ENCODE data around the gene PPARA. TPM values are rescaled to one million over a fixed set of nuclear protein-coding genes. Genes with fewer than 3 reads are reported as not detected.

PPARA gene
- total RNA-seq, 6 donors from 2014 or later = 10.2 to 27.0 (median 20.9) TPM

DNA sequence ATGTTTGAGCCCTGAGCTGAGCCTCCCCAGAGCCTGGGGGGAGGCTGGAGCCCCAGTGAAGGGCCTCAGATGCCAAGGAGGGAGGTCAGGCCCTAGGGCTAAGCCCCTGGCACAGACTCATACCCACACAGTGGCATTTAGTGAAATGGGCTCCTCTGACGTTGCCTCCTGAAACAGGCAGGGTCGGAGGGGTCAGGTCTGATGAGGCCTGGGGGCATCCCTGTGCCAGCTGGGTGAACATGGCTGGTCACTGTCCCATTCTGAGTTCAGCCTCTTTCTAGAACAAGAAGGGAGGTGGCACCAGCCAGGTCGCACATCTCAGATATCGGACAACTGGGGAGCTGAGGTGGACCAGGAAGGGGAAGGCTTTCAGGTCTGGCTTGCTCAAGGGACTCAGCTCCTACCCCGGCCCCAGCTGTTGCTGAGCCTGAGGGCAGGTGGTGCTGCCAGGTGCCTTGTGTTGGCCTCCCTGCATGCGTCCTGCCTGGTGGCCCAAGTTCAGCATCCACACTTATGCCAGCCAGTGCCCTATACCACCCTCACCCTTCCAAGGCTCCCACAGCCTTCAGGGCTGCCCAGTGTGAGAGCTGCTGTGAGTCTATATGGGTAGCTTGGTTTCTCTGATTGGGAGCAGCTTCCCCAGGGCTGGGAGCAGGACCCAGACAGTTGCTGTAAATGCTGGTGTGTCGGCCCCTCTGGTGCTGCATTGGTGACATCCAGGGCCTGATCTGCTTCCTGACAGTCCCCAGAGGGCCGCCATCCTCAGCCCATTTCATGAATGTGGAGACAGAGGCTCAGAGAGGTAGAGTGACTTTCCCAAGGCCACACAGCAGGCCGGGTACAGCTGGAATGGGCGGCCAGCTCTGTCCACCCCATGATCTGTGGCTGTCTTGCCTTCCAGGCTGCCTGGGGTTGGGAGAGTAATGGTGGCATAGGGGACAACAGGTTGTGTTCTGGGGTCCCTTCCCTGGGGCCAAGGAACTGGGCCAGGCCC is 32.8 kb upstream of the PPARA start:
- WGBS, 2 donors = 92 to 94% methylated on average over 6 to 10 of the region's 10 CpGs
- ATAC-seq (ENCODE audit: low FRiP score in 2 of 2) = no peak
- Histone ChIP-seq H3K27ac (peak overlapping the region in 2 of 4 donors; percentile 73 to 75), H3K4me3 (no peak overlapping the region), H3K36me3 (peaks cover 0 to 20% (median 9%) of the 10 kb centered on the region in 4 donors), H3K9me3 (no peaks in the 10 kb centered on the region), H3K27me3 (no peaks in the 10 kb centered on the region), H3K4me1 (peaks cover 17 to 30% (median 21%) of the 10 kb centered on the region in 4 donors)
- peak in 1 of 2 donors; percentile 54 for DNase-seq
- TF ChIP-seq POLR2A (IDR thresholded peaks at IDR 0.05) = no peak
- TF ChIP-seq, protein P1, sequence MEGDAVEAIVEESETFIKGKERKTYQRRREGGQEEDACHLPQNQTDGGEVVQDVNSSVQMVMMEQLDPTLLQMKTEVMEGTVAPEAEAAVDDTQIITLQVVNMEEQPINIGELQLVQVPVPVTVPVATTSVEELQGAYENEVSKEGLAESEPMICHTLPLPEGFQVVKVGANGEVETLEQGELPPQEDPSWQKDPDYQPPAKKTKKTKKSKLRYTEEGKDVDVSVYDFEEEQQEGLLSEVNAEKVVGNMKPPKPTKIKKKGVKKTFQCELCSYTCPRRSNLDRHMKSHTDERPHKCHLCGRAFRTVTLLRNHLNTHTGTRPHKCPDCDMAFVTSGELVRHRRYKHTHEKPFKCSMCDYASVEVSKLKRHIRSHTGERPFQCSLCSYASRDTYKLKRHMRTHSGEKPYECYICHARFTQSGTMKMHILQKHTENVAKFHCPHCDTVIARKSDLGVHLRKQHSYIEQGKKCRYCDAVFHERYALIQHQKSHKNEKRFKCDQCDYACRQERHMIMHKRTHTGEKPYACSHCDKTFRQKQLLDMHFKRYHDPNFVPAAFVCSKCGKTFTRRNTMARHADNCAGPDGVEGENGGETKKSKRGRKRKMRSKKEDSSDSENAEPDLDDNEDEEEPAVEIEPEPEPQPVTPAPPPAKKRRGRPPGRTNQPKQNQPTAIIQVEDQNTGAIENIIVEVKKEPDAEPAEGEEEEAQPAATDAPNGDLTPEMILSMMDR (IDR thresholded peaks at IDR 0.05) = no peak
- TF ChIP-seq POLR2AphosphoS5 (IDR thresholded peaks at IDR 0.05) = no peak
- no peak for TF ChIP-seq EP300 (IDR thresholded peaks at IDR 0.05)

DNA sequence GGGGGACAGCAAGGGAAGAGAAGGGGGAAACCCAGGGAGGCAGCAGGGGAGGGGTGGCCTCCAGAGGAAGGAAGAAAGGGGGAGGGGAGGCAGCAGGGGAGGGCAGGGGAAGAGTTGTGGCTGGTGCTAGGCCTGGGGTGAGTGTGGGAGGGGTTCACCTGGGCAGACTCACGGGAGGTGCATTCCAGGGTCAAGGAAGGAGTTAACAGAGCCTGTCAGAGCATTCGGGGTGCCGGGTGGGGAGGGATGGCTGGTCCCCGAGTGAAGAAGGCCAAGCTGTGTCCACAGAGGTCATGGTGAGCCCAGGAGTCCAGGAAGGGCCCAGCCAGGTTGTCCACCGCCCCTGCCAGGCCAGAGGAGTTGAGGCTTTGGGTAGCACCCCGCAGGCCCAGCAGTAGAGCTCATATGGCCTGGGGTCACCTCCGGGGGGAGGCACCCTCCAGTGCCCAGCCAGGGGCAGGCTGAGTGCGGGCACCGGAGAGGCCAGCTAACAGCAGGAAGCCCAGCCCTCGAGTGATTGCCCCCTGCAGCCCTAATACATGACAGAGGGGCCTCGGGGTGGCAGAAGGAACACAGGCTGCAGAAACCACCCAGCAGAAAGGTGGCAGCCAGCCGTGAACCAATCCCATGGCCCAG is 31.1 kb upstream of the PPARA start:
- Histone ChIP-seq H3K36me3 (peaks cover 0 to 3% (median 0%) of the 10 kb centered on the region in 4 donors), H3K4me3 (no peak overlapping the region), H3K4me1 (peaks cover 15 to 33% (median 23%) of the 10 kb centered on the region in 4 donors), H3K27me3 (no peaks in the 10 kb centered on the region), H3K9me3 (no peaks in the 10 kb centered on the region), H3K27ac (peak overlapping the region in 1 of 4 donors; percentile 52)
- WGBS, 2 donors = 51 to 53% methylated on average over 7 to 12 of the region's 12 CpGs
- ATAC-seq (ENCODE audit: low FRiP score in 2 of 2) (no peak), DNase-seq (peak in 1 of 2 donors; percentile 73)
- no peak for TF ChIP-seq POLR2AphosphoS5 (IDR thresholded peaks at IDR 0.05)
- TF ChIP-seq EP300 (IDR thresholded peaks at IDR 0.05) = no peak
- TF ChIP-seq POLR2A (IDR thresholded peaks at IDR 0.05) = no peak
- TF ChIP-seq, protein P1 (IDR thresholded peaks at IDR 0.05) = no peak

DNA sequence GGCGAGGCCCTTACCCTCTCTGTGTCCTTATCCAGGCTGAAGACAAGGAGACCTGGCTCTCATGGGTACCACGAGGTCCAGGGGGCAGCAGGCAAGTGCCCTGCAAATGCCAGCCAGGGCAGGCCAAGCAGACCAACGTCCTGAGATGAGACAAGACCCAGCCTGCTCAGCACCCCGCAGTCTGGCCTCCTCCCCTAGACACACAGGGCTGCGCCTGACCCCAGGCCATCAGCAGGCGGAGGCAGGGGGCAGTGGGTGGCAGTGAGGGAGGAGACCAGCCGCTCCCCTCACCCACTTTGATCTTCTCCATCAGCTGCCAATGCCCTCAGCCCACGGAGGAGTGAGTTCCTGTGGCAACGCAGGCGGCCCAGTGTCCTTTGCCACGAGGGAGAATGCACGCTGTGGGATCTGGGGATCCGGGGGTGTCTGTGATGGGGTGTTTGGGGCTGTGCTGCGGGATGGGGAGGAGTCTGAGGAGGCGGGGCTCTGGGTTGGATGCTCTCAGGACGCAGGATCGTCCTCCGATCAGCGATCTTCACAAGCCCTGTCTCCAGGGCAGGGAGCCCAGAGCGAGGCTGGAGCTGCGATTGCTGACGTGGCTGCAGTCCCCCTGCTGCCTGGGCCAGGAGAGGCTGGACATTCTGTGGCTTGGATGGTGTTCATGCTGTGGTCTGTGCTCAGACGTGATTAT is 30.5 kb upstream of the PPARA start:
- Histone ChIP-seq H3K9me3 (no peaks in the 10 kb centered on the region), H3K4me3 (no peak overlapping the region), H3K27me3 (no peaks in the 10 kb centered on the region), H3K4me1 (peaks cover 15 to 26% (median 23%) of the 10 kb centered on the region in 4 donors), H3K36me3 (no peaks in the 10 kb centered on the region), H3K27ac (peak overlapping the region in 1 of 4 donors; percentile 52)
- TF ChIP-seq POLR2A (IDR thresholded peaks at IDR 0.05) = no peak
- no peak for TF ChIP-seq POLR2AphosphoS5 (IDR thresholded peaks at IDR 0.05)
- TF ChIP-seq EP300 (IDR thresholded peaks at IDR 0.05) = no peak
- TF ChIP-seq, protein P1 (IDR thresholded peaks at IDR 0.05) = no peak
- DNase-seq = peak in 1 of 2 donors; percentile 83
- peak in 1 of 2 donors; percentile 57 for ATAC-seq (ENCODE audit: low FRiP score in 2 of 2)
- 40 to 61% methylated on average over 9 to 23 of the region's 23 CpGs for WGBS, 2 donors

DNA sequence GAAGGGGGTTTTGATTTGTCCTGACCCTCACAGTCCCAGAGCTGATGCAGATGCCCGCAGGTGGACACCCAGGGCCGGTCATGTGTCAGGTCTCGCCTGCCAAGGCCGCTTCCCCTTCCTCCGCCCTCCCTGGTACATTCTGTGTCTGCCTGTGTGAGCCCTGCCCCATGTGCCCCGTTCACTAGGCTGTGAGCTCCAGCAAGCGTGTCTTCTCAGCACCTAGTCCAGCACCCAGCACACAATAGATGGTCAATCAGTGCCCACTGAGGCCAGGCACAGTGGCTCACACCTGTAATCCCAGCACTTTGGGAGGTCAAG is 29.9 kb upstream of the PPARA start:
- H3K27ac ChIP-seq = peak overlapping the region in 1 of 4 donors; percentile 52
- WGBS, 2 donors = 83 to 88% methylated on average over 6 to 7 of the region's 7 CpGs
- ATAC-seq (ENCODE audit: low FRiP score in 2 of 2) (no peak), DNase-seq (no peak)
- H3K9me3 ChIP-seq = no peaks in the 10 kb centered on the region
- H3K36me3 ChIP-seq = no peaks in the 10 kb centered on the region
- H3K27me3 ChIP-seq = no peaks in the 10 kb centered on the region
- TF ChIP-seq, protein P1 (IDR thresholded peaks at IDR 0.05) = no peak
- TF ChIP-seq POLR2AphosphoS5 (IDR thresholded peaks at IDR 0.05) = no peak
- TF ChIP-seq EP300 (IDR thresholded peaks at IDR 0.05) = no peak
- no peak for TF ChIP-seq POLR2A (IDR thresholded peaks at IDR 0.05)
- no peak overlapping the region for H3K4me3 ChIP-seq
- H3K4me1 ChIP-seq = peaks cover 15 to 23% (median 20%) of the 10 kb centered on the region in 4 donors

Measured in upper lobe of left lung (tissue), 6 donors.